ES-I3 (cell line): ENCODE data around the gene GNA14.

ENCODE experiments used
- H3K36me3 ChIP-seq: 2 replicates; pipeline ENCODE4 v1.6.1; 2013; ENCODE audit warnings: mild to moderate bottlenecking, low read length, control low read depth, moderate library complexity; ENCODE audit not compliant: insufficient read depth
- H3K4me1 ChIP-seq: 2 replicates; pipeline ENCODE4 v1.6.1; 2013; ENCODE audit warnings: mild to moderate bottlenecking, control low read depth, low read length; ENCODE audit not compliant: insufficient read depth
- H3K9ac ChIP-seq: 2 replicates; pipeline ENCODE4 v1.6.1; 2013; ENCODE audit warnings: low read depth, mild to moderate bottlenecking, low read length, moderate library complexity
- H3K9me3 ChIP-seq: 2 replicates; pipeline ENCODE4 v1.6.1; 2013; ENCODE audit warnings: mild to moderate bottlenecking, low read length, moderate library complexity; ENCODE audit not compliant: control insufficient read depth, insufficient read depth

The GNA14 gene

GRCh38 chr9:77547106-77547730, 100.9 kb downstream of the GNA14 start:
- no peaks in the 10 kb centered on the region for H3K9me3 ChIP-seq
- no peaks in the 10 kb centered on the region for H3K36me3 ChIP-seq
- peaks cover 5% of the 10 kb centered on the region; the same call in 1 of the 2 replicates for H3K4me1 ChIP-seq
- no peak overlapping the region for H3K9ac ChIP-seq

DNA sequence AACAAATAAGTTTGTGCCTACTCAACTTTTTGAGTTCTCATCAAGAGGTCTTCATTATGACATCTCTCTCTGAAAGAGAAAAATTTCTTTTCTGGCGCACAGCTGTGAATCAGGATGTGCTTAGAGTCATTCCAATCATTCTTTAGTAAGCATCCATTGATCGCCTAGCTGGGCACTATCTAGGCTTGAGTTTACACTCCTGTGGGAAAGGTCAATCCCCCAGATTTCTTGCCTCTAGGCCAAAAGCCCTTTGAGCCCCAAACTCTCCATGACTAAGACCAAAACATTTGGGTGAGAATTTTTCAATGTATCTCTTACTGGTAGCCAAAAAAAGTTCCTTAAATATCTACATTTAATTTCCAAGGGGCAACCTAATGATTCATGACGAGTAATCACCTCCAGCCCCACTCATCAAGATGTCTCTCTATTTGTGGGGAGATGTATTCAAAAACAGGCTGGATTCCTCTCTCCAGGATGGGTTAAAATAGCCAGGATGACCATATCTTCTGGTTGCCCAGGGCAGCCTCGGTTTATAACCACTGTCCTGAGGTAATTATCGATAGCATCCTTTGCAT, 101.7 kb downstream of the GNA14 start:
- Histone ChIP-seq H3K36me3 (no peaks in the 10 kb centered on the region), H3K9ac (no peak overlapping the region), H3K9me3 (peaks cover 1% of the 10 kb centered on the region; the same call in 1 of the 2 replicates)

DNA sequence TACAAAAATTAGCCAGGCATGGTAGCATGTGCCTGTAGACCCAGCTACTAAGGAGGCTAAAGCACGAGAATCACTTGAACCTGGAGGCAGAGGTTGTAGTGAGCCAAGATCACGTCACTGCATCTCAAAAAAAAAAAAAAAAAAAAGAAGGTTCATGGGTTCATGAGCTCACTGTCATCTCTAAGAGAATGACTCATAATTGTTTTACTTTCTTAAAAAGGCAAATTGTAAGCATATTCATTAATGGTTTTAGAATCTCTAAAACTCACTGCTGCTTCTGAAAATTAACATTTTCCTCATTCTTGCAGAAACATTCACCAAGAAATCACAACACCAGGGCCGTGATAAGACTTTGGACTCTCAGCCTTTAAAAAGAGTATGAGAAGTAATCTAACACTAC, 103.6 kb downstream of the GNA14 start:
- no peaks in the 10 kb centered on the region for H3K36me3 ChIP-seq
- peaks cover 8% of the 10 kb centered on the region for H3K9me3 ChIP-seq
- no peak overlapping the region for H3K9ac ChIP-seq
- H3K4me1 ChIP-seq = peaks cover 5% of the 10 kb centered on the region; the same call in 1 of the 2 replicates

More for the DNA sequence above, 101.7 kb downstream of the GNA14 start:
- H3K4me1 ChIP-seq = peaks cover 5% of the 10 kb centered on the region; the same call in 1 of the 2 replicates

GRCh38 chr9:77543131-77543822, 104.8 kb downstream of the GNA14 start:
- no peak overlapping the region for H3K9ac ChIP-seq
- H3K9me3 ChIP-seq = peaks cover 8% of the 10 kb centered on the region
- peaks cover 5% of the 10 kb centered on the region; the same call in 1 of the 2 replicates for H3K4me1 ChIP-seq
- no peaks in the 10 kb centered on the region for H3K36me3 ChIP-seq

- H3K36me3 ChIP-seq = no peaks in the 10 kb centered on the region
- H3K9me3 ChIP-seq = peaks cover 8% of the 10 kb centered on the region
- H3K4me1 ChIP-seq = peaks cover 5% of the 10 kb centered on the region; the same call in 1 of the 2 replicates
Observed at GRCh38 chr9:77541600-77541999, 106.5 kb downstream of the GNA14 start.

GRCh38 chr9:77541055-77541454, 107.1 kb downstream of the GNA14 start:
- H3K36me3 ChIP-seq = no peaks in the 10 kb centered on the region
- no peak overlapping the region for H3K9ac ChIP-seq
- peaks cover 8% of the 10 kb centered on the region for H3K9me3 ChIP-seq
- 0 out of 2 replicates have a peak, but pooled peaks cover 3% of the 10 kb centered on the region for H3K4me1 ChIP-seq

More at GRCh38 chr9:77541600-77541999, 106.5 kb downstream of the GNA14 start:
- H3K9ac ChIP-seq = no peak overlapping the region

DNA sequence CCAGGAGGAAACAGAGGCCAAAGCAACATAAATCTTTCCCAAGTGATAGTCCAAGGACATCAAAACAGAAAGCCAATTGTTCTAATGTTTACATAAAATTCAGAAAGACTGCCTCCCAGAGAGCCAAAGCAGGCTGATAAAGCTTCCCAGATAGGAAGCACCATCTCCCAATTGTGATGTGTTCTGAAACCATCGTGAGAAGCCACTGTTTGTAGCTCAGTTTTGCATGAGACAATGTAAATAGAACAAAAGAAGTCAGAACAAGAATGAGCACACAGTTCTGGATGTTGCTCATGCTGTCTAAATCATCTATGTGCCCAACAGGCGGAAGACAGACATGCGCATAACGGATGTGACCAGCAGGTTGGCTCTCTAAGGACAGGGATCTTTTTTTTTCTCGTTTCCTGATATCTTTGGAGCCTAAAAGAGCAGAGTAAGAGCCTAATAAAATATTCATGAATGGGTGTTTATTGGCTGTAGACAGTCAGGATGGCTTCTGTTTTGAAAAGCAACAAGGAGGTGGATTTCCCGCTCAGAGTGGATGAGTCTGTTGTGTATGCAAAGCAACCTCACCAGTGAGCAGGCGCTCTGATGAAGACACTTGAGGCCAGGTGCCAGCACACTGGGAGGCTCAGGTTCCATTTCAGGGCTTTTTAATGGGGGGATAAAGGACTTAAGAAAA, 113.6 kb downstream of the GNA14 start:
- Histone ChIP-seq H3K4me1 (peaks cover 15% of the 10 kb centered on the region), H3K9ac (no peak overlapping the region), H3K9me3 (0 out of 2 replicates have a peak, but pooled peaks cover 4% of the 10 kb centered on the region), H3K36me3 (no peaks in the 10 kb centered on the region)

DNA sequence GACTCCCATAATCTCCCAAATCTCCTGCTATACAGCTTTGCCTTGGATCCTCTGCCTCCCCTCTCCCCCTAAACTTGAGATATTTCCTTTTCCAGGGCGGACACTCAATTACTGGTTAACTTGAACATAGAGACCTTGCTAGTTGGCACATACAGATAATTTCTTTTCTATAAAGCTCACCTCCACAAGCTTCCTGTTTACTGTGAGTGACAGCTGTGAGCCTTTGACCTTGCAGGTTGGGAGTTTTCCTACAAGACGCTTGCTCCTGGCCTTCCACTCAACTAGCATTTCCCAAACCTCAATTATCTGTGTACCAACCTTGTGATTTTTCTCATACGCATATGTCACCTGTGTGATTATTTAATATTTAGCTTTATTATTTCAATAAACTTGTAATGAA, 114.5 kb downstream of the GNA14 start:
- no peaks in the 10 kb centered on the region for H3K36me3 ChIP-seq
- H3K9me3 ChIP-seq = 0 out of 2 replicates have a peak, but pooled peaks cover 4% of the 10 kb centered on the region
- H3K4me1 ChIP-seq = peaks cover 16% of the 10 kb centered on the region
- no peak overlapping the region for H3K9ac ChIP-seq

DNA sequence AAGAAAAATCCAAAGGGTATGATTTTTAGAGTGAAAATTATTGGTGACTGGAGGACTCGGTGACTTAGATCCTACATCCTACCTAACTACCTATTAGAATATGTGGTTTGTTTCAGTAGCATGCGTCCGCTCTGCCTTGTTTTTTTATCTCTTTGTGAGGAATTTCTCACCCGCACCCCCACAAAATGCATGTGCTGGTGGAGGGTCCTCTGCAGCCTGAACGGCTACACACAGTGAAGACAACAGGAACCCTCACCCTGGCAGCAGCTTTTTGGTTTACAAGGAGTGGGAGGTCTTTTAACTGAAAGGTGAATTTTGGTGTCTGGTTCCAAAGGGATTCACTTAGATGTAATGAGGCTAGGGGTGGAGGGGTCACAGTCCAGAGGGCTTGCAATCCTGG, 115.5 kb downstream of the GNA14 start:
- Histone ChIP-seq H3K36me3 (no peaks in the 10 kb centered on the region), H3K9me3 (0 out of 2 replicates have a peak, but pooled peaks cover 4% of the 10 kb centered on the region), H3K9ac (no peak overlapping the region), H3K4me1 (peaks cover 19% of the 10 kb centered on the region)

GRCh38 chr9:77531400-77531799, 116.7 kb downstream of the GNA14 start:
- H3K9ac ChIP-seq = no peak overlapping the region
- no peaks in the 10 kb centered on the region; the same call in 1 of the 2 replicates for H3K36me3 ChIP-seq
- H3K4me1 ChIP-seq = peaks cover 19% of the 10 kb centered on the region
- H3K9me3 ChIP-seq = 0 out of 2 replicates have a peak, but pooled peaks cover 4% of the 10 kb centered on the region

DNA sequence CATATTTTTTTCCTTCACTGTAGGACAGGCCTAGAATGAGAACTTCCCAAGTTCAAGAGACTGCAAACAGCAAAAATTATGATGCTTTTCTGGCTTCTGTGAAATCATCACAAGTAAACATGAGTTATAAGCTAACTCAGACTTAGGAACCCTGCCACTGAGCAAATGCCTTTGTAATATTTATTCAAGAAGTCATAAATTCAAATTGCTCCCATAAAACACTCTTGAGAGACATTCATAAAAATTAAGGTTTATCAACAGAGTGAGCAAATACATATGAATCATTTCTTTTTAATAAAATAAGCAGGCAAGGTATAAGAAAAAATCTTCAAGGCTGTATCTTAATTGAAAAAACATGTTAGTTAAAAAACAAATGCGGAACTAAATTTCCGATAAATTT, 124.2 kb downstream of the GNA14 start:
- Histone ChIP-seq H3K9ac (no peak overlapping the region), H3K4me1 (peaks cover 3% of the 10 kb centered on the region; the same call in 1 of the 2 replicates), H3K9me3 (no peaks in the 10 kb centered on the region; the same call in 1 of the 2 replicates), H3K36me3 (no peaks in the 10 kb centered on the region; the same call in 1 of the 2 replicates)

DNA sequence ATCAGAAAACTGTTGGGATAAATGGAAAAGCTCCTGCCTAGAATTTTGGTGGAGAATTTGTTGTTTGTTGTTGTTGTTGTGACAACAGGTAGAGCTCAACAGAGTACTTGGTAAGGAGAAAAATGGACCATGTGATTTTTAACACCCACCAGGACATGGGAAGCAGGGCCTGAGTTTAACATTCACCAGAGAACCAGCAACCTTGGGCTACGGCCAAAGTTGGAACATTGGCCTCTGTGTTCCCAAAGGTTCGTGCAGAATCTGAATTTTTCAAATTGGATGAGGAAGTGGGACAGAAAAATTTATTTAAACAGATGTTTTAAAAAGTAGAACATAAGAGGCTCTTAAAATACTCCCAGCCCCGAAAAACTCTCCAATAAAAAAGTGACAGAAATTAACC, 127.0 kb downstream of the GNA14 start:
- H3K36me3 ChIP-seq = no peaks in the 10 kb centered on the region
- no peaks in the 10 kb centered on the region for H3K4me1 ChIP-seq
- no peak overlapping the region for H3K9ac ChIP-seq
- no peaks in the 10 kb centered on the region; the same call in 1 of the 2 replicates for H3K9me3 ChIP-seq

GRCh38 chr9:77518688-77519087, 129.4 kb downstream of the GNA14 start:
- H3K4me1 ChIP-seq = no peaks in the 10 kb centered on the region
- no peaks in the 10 kb centered on the region for H3K36me3 ChIP-seq
- H3K9me3 ChIP-seq = no peaks in the 10 kb centered on the region; the same call in 1 of the 2 replicates
- no peak overlapping the region for H3K9ac ChIP-seq

DNA sequence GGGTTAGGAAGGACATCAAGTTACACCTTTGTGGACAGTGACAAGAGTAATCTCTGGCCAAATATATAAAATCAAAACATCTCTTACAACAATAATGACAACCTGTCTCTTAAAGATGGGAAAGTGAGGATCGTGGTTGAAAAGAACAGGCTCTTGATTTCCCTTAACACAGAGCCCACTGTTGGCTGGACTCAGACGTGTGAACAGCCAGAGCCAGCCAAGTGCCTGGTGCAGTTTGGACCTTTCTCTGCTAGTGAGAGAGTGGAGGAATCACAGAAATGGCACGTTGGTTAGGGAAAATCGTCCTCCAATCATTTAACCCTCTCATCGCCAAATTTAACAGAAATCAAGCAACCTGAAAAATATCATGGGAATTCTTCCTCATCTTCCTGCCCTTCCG, 131.3 kb downstream of the GNA14 start:
- H3K4me1 ChIP-seq = no peaks in the 10 kb centered on the region
- no peaks in the 10 kb centered on the region for H3K9me3 ChIP-seq
- H3K36me3 ChIP-seq = no peaks in the 10 kb centered on the region
- no peak overlapping the region for H3K9ac ChIP-seq
